Neural cell (in vitro differentiated cells): ENCODE measurements around the gene FGB. TPM values are rescaled to one million over a fixed set of nuclear protein-coding genes. Genes with fewer than 3 reads are reported as not detected.

Source experiments
- H2AFZ ChIP-seq: fragments of 200-600, 300-800 bp; sonication (generic), shearing (Covaris generic); 2 replicates; pipeline ENCODE4 v1.6.0; 2014; ENCODE audit warnings: low read depth, mild to moderate bottlenecking, antibody characterized with exemption, low read length, moderate library complexity
- H3F3A ChIP-seq: fragments of 200-600 bp; shearing (Covaris generic); 2 replicates; pipeline ENCODE4 v1.6.1; 2016; ENCODE audit warnings: mild to moderate bottlenecking, moderate library complexity, mixed read lengths, antibody characterized with exemption, low read length; ENCODE audit not compliant: insufficient read depth, poor library complexity, severe bottlenecking
- H3K27ac ChIP-seq: fragments of 200-600, 300-800 bp; sonication (generic), shearing (Covaris generic); 2 replicates; pipeline ENCODE4 v1.5.1; 2014; ENCODE audit warnings: mild to moderate bottlenecking, low read length, moderate library complexity
- H3K27me3 ChIP-seq: fragments of 300-800, 200-600 bp; sonication (generic), shearing (Covaris generic); 2 replicates; pipeline ENCODE4 v1.6.0; 2014; ENCODE audit warnings: mild to moderate bottlenecking, low read depth, low read length, moderate library complexity; ENCODE audit not compliant: insufficient read depth
- H3K36me3 ChIP-seq: fragments of 300-800, 200-600 bp; sonication (generic), shearing (Covaris generic); 2 replicates; pipeline ENCODE4 v1.5.1; 2014; ENCODE audit warnings: mild to moderate bottlenecking, antibody characterized with exemption, low read length, moderate library complexity; ENCODE audit not compliant: insufficient read depth
- H3K4me2 ChIP-seq: fragments of 300-800, 200-600 bp; sonication (generic), shearing (Covaris generic); 2 replicates; pipeline ENCODE4 v1.6.0; 2014; ENCODE audit warnings: mild to moderate bottlenecking, low read length
- H3K4me3 ChIP-seq: fragments of 300-800, 200-600 bp; sonication (generic), shearing (Covaris generic); 2 replicates; pipeline ENCODE4 v1.5.1; 2014; ENCODE audit warnings: mild to moderate bottlenecking, low read length, moderate library complexity
- H3K79me2 ChIP-seq: fragments of 200-600 bp; shearing (Covaris generic); replicated peaks from 2 replicates; pipeline ENCODE4 v1.6.0; 2014; ENCODE audit warnings: mild to moderate bottlenecking, low read length, moderate library complexity; ENCODE audit not compliant: insufficient read depth
- H3K9ac ChIP-seq: fragments of 300-800, 200-600 bp; sonication (generic), shearing (Covaris generic); 2 replicates; pipeline ENCODE4 v1.6.1; 2016; ENCODE audit warnings: mild to moderate bottlenecking, low read length, mixed read lengths
- H3K9me2 ChIP-seq: fragments of 200-600 bp; shearing (Covaris generic); 2 replicates; pipeline ENCODE4 v1.6.1; 2016; ENCODE audit warnings: mild to moderate bottlenecking, low read length, mixed read lengths; ENCODE audit not compliant: insufficient read depth
- H3K9me3 ChIP-seq: fragments of 200-600, 300-800 bp; sonication (generic), shearing (Covaris generic); 2 replicates; pipeline ENCODE4 v1.6.1; 2016; ENCODE audit warnings: mild to moderate bottlenecking, mixed run types, low read length, moderate library complexity, mixed read lengths
- H4K20me1 ChIP-seq: fragments of 200-600 bp; shearing (Covaris generic); 2 replicates; pipeline ENCODE4 v1.6.1; 2016; ENCODE audit warnings: mild to moderate bottlenecking, mixed run types; ENCODE audit not compliant: insufficient read depth
- CTCF ChIP-seq: fragments of 450-650 bp; IDR thresholded peaks from 2 replicates; pipeline ENCODE4 v1.5.1; 2014; ENCODE audit warnings: antibody characterized with exemption, mild to moderate bottlenecking, moderate library complexity; ENCODE audit not compliant: poor library complexity, severe bottlenecking
- EP300 ChIP-seq: fragments of 450-650 bp; conservative IDR thresholded peaks from 2 replicates; pipeline ENCODE4 v1.6.1; 2014; ENCODE audit warnings: antibody characterized with exemption, mild to moderate bottlenecking, moderate library complexity; ENCODE audit not compliant: poor library complexity, severe bottlenecking
- EZH2 ChIP-seq: fragments of 200-600, 300-800 bp; shearing (Covaris generic), sonication (generic); IDR thresholded peaks from 2 replicates; pipeline ENCODE4 v1.6.1; 2014; ENCODE audit warnings: antibody characterized with exemption, low read length, borderline replicate concordance, mild to moderate bottlenecking; ENCODE audit not compliant: insufficient read depth, poor library complexity, severe bottlenecking
- MXI1 ChIP-seq: fragments of 450-650 bp; conservative IDR thresholded peaks from 2 replicates; pipeline ENCODE4 v1.6.1; 2014; ENCODE audit warnings: antibody characterized with exemption, mild to moderate bottlenecking; ENCODE audit not compliant: poor library complexity, severe bottlenecking
- POLR2AphosphoS5 ChIP-seq: IDR thresholded peaks from 2 replicates; pipeline ENCODE4 v1.6.1; 2012
- RAD21 ChIP-seq: fragments of 450-650 bp; conservative IDR thresholded peaks from 2 replicates; pipeline ENCODE4 v1.6.1; 2014; ENCODE audit warnings: antibody characterized with exemption, mild to moderate bottlenecking, moderate library complexity
- REST ChIP-seq: IDR thresholded peaks from 2 replicates; pipeline ENCODE4 v1.6.1; 2012; ENCODE audit warnings: borderline replicate concordance
- SMC3 ChIP-seq: fragments of 450-650 bp; conservative IDR thresholded peaks from 2 replicates; pipeline ENCODE4 v1.6.1; 2014; ENCODE audit warnings: antibody characterized with exemption, mild to moderate bottlenecking, moderate library complexity; ENCODE audit not compliant: poor library complexity
- TAF1 ChIP-seq: IDR thresholded peaks from 2 replicates; pipeline ENCODE4 v1.6.1; 2012; ENCODE audit warnings: low read depth
- polyA minus RNA-seq: library from RNA; depleted of rRNA, polyadenylated mRNA; stranded (reverse); fragments of >200 nt; gene quantifications from 2 replicates; pipeline ENCODE4 v1.2.3, GENCODE V29; 2014
- polyA plus RNA-seq: library from polyadenylated mRNA; depleted of rRNA; stranded (reverse); fragments of >200 nt; gene quantifications from 2 replicates; pipeline ENCODE4 v1.2.3, GENCODE V29; 2014

Gene FGB
- polyA plus RNA-seq: not detected in 2 replicates
- polyA minus RNA-seq: not detected in 2 replicates

GRCh38 chr4:154562697-154563254 lies at the start of gene FGB:
Gene FGB (plus strand): TSS chr4:154563011. CDS start chr4:154563019, 8 bp downstream.
- Histone ChIP-seq H3K9me3 (no peaks in the 10 kb centered on the region), H3K4me2 (no peak within 1 kb of the TSS), H3K27ac (no peak within 1 kb of the TSS), H2AFZ (no peak within 1 kb of the TSS), H4K20me1 (no peaks in the 10 kb centered on the region), H3K9me2 (no peaks in the 10 kb centered on the region), H3F3A (no peaks in the 10 kb centered on the region), H3K9ac (no peak within 1 kb of the TSS), H3K79me2 (no peaks in the 10 kb centered on the region), H3K36me3 (no peaks in the 10 kb centered on the region), H3K4me3 (no peak within 1 kb of the TSS), H3K27me3 (no peaks in the 10 kb centered on the region)
- no peak for TF ChIP-seq RAD21
- no peak for TF ChIP-seq REST
- TF ChIP-seq SMC3: no peak
- no peak for TF ChIP-seq TAF1
- TF ChIP-seq EP300: no peak
- no peak for TF ChIP-seq CTCF
- no peak for TF ChIP-seq EZH2
- TF ChIP-seq MXI1: no peak
- TF ChIP-seq POLR2AphosphoS5: no peak

DNA sequence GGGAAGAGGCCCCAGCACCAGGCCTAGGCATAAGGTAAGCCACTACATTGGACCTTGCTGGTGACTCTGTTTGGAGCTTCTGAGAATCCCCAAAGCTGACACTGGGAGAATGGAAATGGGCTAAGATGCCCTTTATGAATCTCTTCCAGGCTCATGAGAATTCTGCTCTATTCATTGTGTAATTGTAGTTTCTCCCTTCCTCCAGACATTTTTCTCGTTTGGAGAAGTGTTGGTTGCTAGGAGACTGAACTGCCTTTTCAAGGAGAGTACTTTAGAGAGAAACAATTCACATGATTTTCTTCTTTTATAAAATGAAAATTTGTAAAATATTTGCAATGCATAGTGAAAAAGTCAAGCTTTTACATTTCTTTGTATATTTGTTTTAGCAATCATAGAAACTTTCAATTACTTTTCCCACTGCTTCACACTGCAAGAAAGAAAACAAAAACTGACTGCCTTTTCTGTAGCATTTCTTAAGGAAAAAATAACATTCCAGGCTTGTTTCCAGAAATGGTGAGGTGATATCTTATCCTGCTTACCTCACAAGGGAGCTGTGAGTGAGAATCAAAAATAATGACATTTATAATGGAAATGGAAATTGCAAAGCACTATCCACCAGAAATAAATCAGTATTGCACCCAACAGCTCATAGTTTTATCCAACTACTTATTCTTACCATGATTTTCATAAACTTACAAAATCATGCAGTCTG lies 46.3 kb upstream of the FGB start:
- no peaks in the 10 kb centered on the region for H3K9me2 ChIP-seq
- H3K4me3 ChIP-seq: peak overlapping the region; percentile 27
- H2AFZ ChIP-seq: no peak overlapping the region
- no peaks in the 10 kb centered on the region for H3K27me3 ChIP-seq
- H3F3A ChIP-seq: no peaks in the 10 kb centered on the region
- no peaks in the 10 kb centered on the region for H3K79me2 ChIP-seq
- no peaks in the 10 kb centered on the region for H3K9me3 ChIP-seq
- H3K4me2 ChIP-seq: peak overlapping the region; percentile 4
- H4K20me1 ChIP-seq: no peaks in the 10 kb centered on the region
- TF ChIP-seq REST (no peak), MXI1 (no peak), CTCF (no peak), POLR2AphosphoS5 (no peak), TAF1 (no peak), EZH2 (no peak), EP300 (no peak), SMC3 (no peak), RAD21 (no peak)
- peak overlapping the region; percentile 27 for H3K9ac ChIP-seq
- H3K36me3 ChIP-seq: no peaks in the 10 kb centered on the region
- H3K27ac ChIP-seq: peak overlapping the region; percentile 68
